K562 (cell line): ENCODE results near the gene UTP11. TPM values are rescaled to one million over a fixed set of nuclear protein-coding genes. Genes with fewer than 3 reads are reported as not detected.
A peak's percentile ranks its signal among the peaks of the same experiment; 100 is the strongest.

Experiments
- ATF2 ChIP-seq: sonication (generic); formaldehyde crosslinking; IDR thresholded peaks from 2 replicates; pipeline ENCODE4 v1.8.1; 2022; ENCODE audit warnings: missing genetic modification reagents
- CHD4 ChIP-seq: fragments of 200-600 bp; sonication (generic); IDR thresholded peaks from 3 replicates; pipeline ENCODE4 v1.6.1; 2012; ENCODE audit warnings: low read depth, mild to moderate bottlenecking, mixed read lengths, low read length, inconsistent platforms; ENCODE audit not compliant: insufficient read depth, insufficient replicate concordance, poor library complexity, severe bottlenecking
- HES1 ChIP-seq: fragments of 450-650 bp; IDR thresholded peaks from 2 replicates; pipeline ENCODE4 v1.6.1; 2016; ENCODE audit warnings: low read depth, mild to moderate bottlenecking, moderate library complexity
- HMG20A ChIP-seq: fragments of 450-650 bp; formaldehyde crosslinking; conservative IDR thresholded peaks from 2 replicates; pipeline ENCODE4 v1.4.0; 2020; ENCODE audit warnings: mild to moderate bottlenecking, mixed read lengths
- HNRNPH1 ChIP-seq: fragments of 200-400 bp; formaldehyde crosslinking; optimal IDR thresholded peaks from 2 replicates; pipeline ENCODE3; 2017; ENCODE audit warnings: low read depth, mild to moderate bottlenecking, low read length, moderate library complexity
- HNRNPLL ChIP-seq: fragments of 200-400 bp; formaldehyde crosslinking; IDR thresholded peaks from 2 replicates; pipeline ENCODE4 v1.6.1; 2017; ENCODE audit warnings: low read length, low read depth, mild to moderate bottlenecking; ENCODE audit not compliant: poor library complexity, severe bottlenecking
- KAT7 ChIP-seq: sonication (generic); formaldehyde crosslinking; IDR thresholded peaks from 2 replicates; pipeline ENCODE4 v1.8.0; 2022; ENCODE audit warnings: missing genetic modification reagents, mild to moderate bottlenecking, borderline replicate concordance
- NR1H2 ChIP-seq: sonication (generic); formaldehyde crosslinking; IDR thresholded peaks from 2 replicates; pipeline ENCODE4 v1.4.0; 2020; ENCODE audit warnings: mild to moderate bottlenecking, missing genetic modification reagents
- POU5F1 ChIP-seq: fragments of 150-350 bp; IDR thresholded peaks from 2 replicates; pipeline ENCODE4 v1.6.1; 2014; ENCODE audit warnings: borderline replicate concordance, low read length, low read depth, mild to moderate bottlenecking; ENCODE audit not compliant: partially characterized antibody
- PPARD ChIP-seq: fragments of 250-450 bp; sonication (Bioruptor Pico); IDR thresholded peaks from 2 replicates; pipeline ENCODE4 v1.8.0; 2022; ENCODE audit warnings: inconsistent platforms, mild to moderate bottlenecking, moderate library complexity
- PTBP1 ChIP-seq: fragments of 200-400 bp; formaldehyde crosslinking; IDR thresholded peaks from 2 replicates; pipeline ENCODE4 v1.6.1; 2017; ENCODE audit warnings: low read depth, low read length
- RBFOX2 ChIP-seq: fragments of 200-400 bp; formaldehyde crosslinking; IDR thresholded peaks from 2 replicates; pipeline ENCODE4 v1.6.1; 2017; ENCODE audit warnings: low read depth, mild to moderate bottlenecking, low read length, moderate library complexity
- RBM15 ChIP-seq: fragments of 200-400 bp; formaldehyde crosslinking; IDR thresholded peaks from 2 replicates; pipeline ENCODE4 v1.6.1; 2018; ENCODE audit warnings: mild to moderate bottlenecking, low read length, moderate library complexity; ENCODE audit not compliant: insufficient read depth
- STAG1 ChIP-seq: sonication (generic); formaldehyde crosslinking; IDR thresholded peaks from 2 replicates; pipeline ENCODE4 v1.5.0; 2020; ENCODE audit warnings: missing genetic modification reagents, borderline replicate concordance
- TRIM24 ChIP-seq, 2 experiments: fragments of 450-650 bp; IDR thresholded peaks; 2 replicates each; pipeline ENCODE4 v1.6.1; 2016
- ZFP1 ChIP-seq: fragments of 450-650 bp; formaldehyde crosslinking; IDR thresholded peaks from 2 replicates; pipeline ENCODE4 v1.4.0; 2020; ENCODE audit warnings: mild to moderate bottlenecking, mixed read lengths
- ZNF134 ChIP-seq: fragments of 250-450 bp; sonication (Bioruptor Pico); conservative IDR thresholded peaks from 2 replicates; pipeline ENCODE4 v1.4.0; 2020
- ZNF280B ChIP-seq: fragments of 250-450 bp; sonication (Bioruptor Pico); IDR thresholded peaks from 2 replicates; pipeline ENCODE4 v1.5.1; 2021; ENCODE audit warnings: mild to moderate bottlenecking
- ZNF316 ChIP-seq: fragments of 450-650 bp; IDR thresholded peaks from 2 replicates; pipeline ENCODE4 v1.6.1; 2016
- polyA plus RNA-seq, 8 experiments: library from polyadenylated mRNA; depleted of rRNA in 4 of 8; stranded (reverse) in 5 of 8; unstranded in 3 of 8; fragments of >200 nt; fragmentation: Nextera tagmentation in 2 of 8; fragmentation: Illumina TruSeq in 1 of 8; extraction: Ambion mirVana in 2 of 8; extraction: Trizol in 1 of 8; gene quantifications; 2 replicates each; pipeline versions ENCODE4 v1.2.1 to v1.2.3, GENCODE V29; 2011 to 2014; ENCODE audit warnings: inconsistent platforms in 1 of 8, missing spikeins in 1 of 8
- total RNA-seq, 7 experiments: library from RNA; depleted of rRNA in 6 of 7; stranded (reverse); fragments of >200 nt in 6 of 7; fragmentation: Illumina TruSeq in 2 of 7; extraction: Trizol in 2 of 7; gene quantifications; 2 replicates each; pipeline versions ENCODE4 v1.2.1 to v1.2.3, GENCODE V29; 2011 to 2021; ENCODE audit warnings: low replicate concordance in 1 of 7
- TF ChIP-seq, protein P1 (sequence below): fragments of 450-650 bp; IDR thresholded peaks from 2 replicates; pipeline ENCODE4 v1.6.1; 2016; ENCODE audit warnings: missing biosample characterization, missing genetic modification characterization

The UTP11 gene
- total and polyA plus RNA-seq, 9 of the 15 experiments (the other 6 are each of a cell fraction or from before 2014, with no cell fraction given): 91.1 to 378 (median 221) TPM

- TF ChIP-seq, protein P1, sequence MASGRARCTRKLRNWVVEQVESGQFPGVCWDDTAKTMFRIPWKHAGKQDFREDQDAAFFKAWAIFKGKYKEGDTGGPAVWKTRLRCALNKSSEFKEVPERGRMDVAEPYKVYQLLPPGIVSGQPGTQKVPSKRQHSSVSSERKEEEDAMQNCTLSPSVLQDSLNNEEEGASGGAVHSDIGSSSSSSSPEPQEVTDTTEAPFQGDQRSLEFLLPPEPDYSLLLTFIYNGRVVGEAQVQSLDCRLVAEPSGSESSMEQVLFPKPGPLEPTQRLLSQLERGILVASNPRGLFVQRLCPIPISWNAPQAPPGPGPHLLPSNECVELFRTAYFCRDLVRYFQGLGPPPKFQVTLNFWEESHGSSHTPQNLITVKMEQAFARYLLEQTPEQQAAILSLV (tag): no peak
- no peak for TF ChIP-seq ZNF316
- no peak for TF ChIP-seq NR1H2 (CRISPR knock-in tag)
- TF ChIP-seq ATF2 (CRISPR knock-in tag): no peak
- peak; percentile 8 for TF ChIP-seq HNRNPLL
- TF ChIP-seq STAG1 (CRISPR knock-in tag): no peak
- no peak for TF ChIP-seq POU5F1
- TF ChIP-seq PTBP1: no peak
- peak; percentile 91 for TF ChIP-seq KAT7 (CRISPR knock-in tag)
- TF ChIP-seq TRIM24 (IDR thresholded peaks at IDR 0.05): no peak
- no peak for TF ChIP-seq PPARD
- no peak for TF ChIP-seq ZNF280B (CRISPR knock-in tag)
- TF ChIP-seq RBFOX2: peak; percentile 61
- TF ChIP-seq CHD4: no peak
- TF ChIP-seq RBM15: no peak
- no peak for TF ChIP-seq HES1
- no peak for TF ChIP-seq HMG20A (CRISPR knock-in tag)
- TF ChIP-seq ZFP1 (CRISPR knock-in tag): no peak
- TF ChIP-seq HNRNPH1: no peak
- TF ChIP-seq ZNF134 (CRISPR knock-in tag): no peak
Observed at GRCh38 chr1:38004284-38005108, 8.0 kb upstream of the UTP11 start (continued).
